NCI-H526 (cell line): Measurements from ENCODE around the gene PROK1.
"Not testable (repeated sequence)": the region's sequence is repeated elsewhere in the genome, so short reads cannot be mapped to it uniquely, and the experiment has no call there.

ENCODE experiments used
- DNase-seq, 2 experiments: peaks; one replicate each; lab custom pipeline; 2025; lab: John Stamatoyannopoulos, UW

PROK1 gene, protein sequence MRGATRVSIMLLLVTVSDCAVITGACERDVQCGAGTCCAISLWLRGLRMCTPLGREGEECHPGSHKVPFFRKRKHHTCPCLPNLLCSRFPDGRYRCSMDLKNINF

GRCh38 chr1:110450929-110451328 lies at the start of gene PROK1:
PROK1 (plus strand) TSS chr1:110451149; CDS start chr1:110451217, 68 bp downstream.
- DNase-seq: no peak

DNA sequence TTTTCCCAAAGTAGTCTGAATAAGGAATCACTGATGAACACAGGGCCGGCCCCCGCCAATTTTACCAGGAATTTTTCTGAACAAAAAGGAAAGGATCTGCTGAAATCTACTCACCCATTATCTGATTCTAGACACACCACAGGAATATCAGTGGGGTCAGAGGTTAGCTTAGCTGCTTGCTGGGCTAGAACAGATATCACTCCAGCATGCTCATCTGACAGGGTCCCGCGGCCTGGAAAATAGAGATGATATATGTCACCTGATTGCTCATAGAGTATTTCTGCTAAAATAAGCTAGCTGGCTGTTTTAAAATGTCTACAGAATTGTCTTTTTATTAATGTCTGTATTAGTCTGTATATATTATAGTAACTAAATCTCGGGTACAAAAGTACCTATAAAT lies 47.1 kb upstream of the PROK1 start:
- no peak for DNase-seq

GRCh38 chr1:110404401-110404800 lies 46.5 kb upstream of the PROK1 start:
- no peak for DNase-seq

GRCh38 chr1:110406407-110406806 lies 44.5 kb upstream of the PROK1 start:
- DNase-seq: not testable (repeated sequence)

DNA sequence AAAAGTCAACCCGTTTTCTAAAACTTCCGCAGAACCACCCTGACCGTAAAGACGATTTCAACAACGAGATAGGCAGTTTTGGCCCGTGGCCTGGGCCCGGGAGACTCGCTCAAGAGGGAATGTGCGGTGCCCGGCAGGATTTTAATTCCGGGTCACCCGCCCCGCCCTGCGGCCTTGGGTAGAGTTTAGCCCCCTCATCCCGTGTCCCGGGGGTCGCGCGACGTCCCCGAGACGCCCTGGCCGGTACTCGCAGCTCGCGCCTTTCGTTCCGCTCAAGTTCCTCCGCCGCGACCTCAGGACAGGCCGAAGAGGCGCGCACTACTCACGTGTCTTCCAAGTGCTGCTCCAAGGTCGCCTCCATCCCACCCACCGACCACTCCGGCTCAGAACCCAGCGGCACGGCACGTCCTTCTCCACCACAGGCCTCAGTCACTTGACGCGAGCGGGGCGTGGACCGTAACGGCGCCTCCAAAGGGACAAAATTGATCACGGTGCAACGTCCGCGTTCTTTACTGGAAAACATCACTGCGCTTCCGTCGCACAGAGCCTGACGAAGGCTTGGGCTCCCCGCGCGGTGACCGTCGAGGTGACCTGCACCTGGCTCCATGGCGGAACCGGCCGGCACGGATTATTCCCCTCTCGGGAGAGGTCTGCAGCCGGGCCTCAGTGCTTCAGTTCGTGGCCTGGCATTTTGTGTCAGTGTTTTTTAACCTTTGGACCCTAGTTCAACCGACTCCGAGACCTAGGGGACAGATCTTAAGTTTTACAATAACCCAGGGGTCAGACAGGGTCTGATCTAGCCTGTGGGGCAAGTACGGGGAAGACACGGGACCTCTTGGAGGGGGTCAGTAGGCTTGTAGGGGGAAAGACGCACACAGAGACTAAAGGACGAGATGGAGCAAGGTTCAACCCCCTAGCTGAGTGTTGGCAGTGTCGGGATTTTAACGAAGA lies 43.4 kb upstream of the PROK1 start, which contains the start of gene LAMTOR5:
Gene LAMTOR5, minus strand, starts transcription at position 435 of the 951 bp plus-strand sequence. Its CDS starts 74 bp downstream, at position 361.
- peak; percentile 92 to 96 for DNase-seq

DNA sequence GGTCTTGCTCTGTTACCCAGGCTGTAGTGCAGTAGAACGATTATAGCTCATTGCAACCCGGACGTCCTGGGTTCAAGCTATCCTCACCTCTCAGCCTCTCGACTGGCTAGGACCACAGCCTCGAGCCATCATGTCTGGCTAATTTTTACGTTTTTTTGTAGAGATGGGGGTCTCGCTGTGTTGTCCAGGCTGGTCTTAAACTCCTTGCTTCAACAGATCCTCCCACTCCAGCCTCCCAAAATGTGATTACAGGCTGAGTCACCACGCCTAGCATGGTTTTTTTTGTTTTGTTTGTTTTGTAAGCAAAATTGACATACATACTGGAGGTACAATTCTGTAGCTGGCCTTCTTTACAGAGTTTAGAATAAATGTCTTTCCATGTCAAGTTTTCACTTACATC lies 42.5 kb upstream of the PROK1 start:
- DNase-seq: no peak

DNA sequence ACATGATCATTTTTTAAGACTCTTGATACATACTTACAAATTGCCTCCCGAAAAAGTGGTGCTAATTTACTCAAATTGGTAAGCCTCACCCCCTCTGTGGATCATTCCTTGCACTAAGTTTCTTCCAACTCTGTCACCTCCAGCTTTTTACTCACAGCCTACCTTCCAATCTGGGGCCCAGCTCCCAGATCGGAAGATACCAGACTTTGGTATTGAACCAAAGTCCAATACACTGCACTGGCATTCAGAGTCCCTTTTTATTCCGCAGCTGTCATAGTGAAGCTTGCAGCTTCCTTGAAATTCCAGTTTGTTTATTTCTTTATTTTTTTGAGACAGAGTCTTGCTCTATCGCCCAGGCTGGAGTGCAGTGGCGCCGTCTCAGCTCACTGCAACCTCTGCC lies 41.6 kb upstream of the PROK1 start:
- DNase-seq: no peak

GRCh38 chr1:110411173-110411735 lies 39.7 kb upstream of the PROK1 start:
- no peak for DNase-seq

DNA sequence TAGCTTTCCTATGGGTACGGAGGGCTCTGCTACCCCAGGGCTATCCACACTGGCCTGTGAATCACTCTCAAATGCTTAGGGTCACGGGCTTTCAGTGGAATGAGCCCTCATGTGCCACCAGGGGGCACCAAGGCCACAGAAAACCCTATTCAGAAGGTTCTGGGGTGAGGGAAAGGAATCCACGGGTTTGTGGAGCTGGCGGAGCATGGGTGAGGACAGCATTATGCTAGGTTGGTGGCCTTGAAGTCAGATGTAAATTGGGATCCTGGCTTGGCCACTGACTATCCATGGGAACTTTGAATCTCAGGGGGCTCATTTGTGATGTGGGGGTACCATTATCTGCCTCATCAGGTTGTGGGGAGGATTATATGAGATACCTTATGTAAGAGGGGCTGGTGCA lies 38.4 kb upstream of the PROK1 start:
- DNase-seq: peak; percentile 60 to 91

- not testable (repeated sequence) for DNase-seq
Observed at GRCh38 chr1:110413045-110413444, 37.9 kb upstream of the PROK1 start.

DNA sequence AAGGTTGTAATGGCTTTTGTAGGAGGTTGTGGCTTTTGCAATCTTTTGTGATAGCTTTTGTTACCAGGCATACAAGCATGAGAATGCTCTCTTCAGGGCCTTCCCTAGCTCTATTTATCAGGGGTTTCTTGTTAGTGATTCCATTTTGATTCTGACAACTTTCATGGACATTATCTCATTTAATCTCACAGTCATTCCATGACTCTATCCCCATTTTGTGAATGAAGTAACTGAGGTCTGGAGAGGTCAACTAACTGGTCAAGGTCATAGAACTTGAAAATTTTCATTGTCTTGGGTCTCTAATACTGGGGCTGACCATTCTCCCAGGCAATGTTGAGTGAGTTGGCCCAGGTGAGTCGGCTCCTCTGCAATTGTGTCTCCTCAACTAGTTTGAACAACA lies 32.2 kb upstream of the PROK1 start:
- DNase-seq: no peak

DNA sequence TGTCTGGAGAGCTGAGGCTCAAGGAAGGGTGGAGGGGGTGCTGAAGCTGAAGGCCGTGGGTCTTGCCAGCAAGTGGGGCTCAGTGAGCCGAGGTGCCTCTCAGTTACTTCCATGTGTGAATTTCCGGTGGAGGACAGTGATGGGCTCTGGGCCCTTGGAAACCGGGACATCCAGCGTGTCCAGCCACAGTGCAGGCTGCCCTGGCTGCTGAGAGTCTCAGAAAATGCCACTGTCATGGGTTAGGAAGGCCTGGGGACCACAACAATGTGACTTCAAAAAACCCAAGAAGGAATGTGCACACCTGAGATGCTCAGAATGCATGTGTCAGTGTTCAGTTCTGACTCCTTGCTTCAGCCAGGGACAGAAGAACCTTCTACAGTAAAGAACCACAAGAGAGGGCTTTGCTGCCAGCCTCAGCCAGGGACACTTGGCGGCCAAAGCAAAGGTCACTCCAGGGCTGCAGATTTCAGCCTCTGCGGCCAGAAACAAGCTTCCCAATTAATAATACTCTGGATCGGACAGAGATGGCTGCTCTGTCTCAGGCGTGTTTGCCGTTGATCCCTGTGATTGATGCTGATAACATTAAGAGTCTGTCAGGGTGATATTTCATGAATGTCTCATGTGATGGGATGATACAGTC lies 30.8 kb upstream of the PROK1 start:
- no peak for DNase-seq

DNA sequence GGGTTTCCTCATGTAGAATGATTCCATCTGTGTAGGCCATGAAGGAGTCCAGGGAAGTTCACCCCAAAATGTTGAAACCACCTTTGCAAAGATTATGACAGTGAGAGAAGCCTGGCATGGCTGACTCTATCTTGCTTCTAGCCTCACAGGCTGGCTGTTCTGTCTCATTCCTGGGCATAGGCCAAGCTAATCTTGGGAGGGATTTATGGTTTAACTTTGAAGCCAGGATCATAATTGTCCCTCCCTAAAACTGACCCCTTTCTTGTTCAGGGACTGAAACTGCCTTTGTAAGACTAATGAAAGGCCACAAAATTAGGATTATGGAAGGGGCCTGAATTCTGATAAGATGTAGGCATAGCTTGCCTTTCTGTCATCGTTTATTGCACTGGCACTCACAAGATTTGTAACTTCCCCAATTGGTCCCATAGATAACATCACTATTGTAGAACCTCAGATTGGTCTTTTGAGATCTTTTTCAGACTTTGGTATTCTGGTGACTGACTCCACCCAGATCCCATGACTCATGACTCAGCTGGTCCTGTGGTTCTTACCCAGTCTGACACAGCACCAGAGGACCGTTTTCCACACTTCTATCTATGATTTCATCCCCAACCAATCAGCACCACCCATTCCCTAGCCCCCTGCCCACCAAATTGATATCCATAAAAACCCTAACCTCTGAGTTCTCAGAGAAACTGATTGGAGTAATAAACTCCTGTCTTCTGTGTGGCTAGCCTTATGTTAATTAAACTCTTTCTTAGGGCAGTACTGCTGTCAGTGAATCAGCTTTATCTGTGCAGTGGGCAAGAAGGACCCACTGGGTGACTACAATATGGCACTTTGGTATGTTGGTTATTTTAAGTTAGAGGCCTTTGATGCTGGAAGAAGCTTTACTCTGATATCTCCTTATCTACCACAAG lies 29.8 kb upstream of the PROK1 start:
- DNase-seq: no peak

DNA sequence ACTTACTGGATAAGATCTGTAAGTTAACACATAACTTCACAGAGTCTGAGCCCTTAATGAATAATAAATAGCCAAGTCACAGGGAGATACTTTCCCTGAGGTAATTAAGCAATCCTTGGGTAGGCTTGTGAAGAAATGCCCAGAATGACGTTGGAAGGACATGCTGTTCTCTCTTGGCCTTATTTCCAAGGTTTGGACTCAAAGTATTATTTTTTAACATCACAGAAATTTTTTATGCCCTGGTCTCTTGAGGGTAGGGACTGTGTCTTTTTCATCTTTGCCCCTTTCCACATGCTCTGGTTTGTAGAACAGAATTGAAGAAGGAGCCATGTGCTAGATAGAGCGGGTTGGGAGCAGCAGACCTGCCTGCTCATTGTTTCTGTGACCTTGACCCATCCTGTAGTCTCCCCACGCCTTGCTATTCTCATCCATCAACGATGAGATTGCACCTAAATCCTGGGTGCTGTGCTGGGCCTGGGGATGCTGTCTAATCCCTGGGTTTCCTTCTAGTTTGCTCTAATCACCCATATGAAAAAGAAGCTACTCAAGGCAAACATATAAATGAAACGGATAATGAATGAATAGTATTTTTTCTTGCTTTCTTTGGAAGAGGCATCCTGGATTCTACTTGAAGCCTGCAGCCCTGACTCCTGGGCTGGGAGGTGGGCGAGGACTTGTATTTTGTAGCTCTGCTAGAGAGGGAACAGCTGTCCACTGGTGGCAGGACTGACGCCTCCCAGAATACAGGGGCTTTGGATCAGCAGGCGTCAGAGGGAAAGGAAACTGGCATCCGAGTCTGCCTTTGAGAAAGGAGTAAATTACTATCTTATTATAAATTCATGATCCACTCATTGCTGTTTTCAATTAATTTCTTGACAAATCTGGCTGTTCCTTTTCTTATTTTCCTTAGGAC lies 26.0 kb upstream of the PROK1 start:
- DNase-seq: no peak

- DNase-seq: no peak
Observed at GRCh38 chr1:110425612-110426152, 25.3 kb upstream of the PROK1 start.

- DNase-seq: no peak
Observed at GRCh38 chr1:110426854-110427253, 24.1 kb upstream of the PROK1 start.

- no peak for DNase-seq
Observed at GRCh38 chr1:110428946-110429345, 22.0 kb upstream of the PROK1 start.

DNA sequence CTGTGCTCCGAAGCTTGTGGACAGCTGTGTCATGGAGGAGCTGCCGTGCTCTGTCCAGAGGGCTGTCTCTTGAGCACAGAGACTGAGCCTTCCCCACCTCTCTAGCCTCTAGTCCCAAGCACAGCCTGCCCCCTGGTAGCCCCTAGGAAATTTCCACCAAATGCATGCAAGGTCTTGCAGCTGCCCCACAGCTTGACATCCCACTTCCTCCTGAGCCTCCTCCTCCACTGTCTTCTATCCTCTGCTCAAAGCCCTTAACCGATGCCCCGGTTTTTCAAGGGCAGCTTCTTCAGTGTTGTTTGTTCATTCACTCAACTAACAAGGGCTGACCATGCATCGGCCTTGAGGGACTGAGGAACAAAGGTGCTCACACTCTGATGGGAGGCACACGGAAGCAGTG lies 20.6 kb upstream of the PROK1 start:
- no peak for DNase-seq

- DNase-seq: no peak
Observed at GRCh38 chr1:110430901-110431300, 20.0 kb upstream of the PROK1 start.

GRCh38 chr1:110433213-110433612 lies 17.7 kb upstream of the PROK1 start:
- no peak for DNase-seq
